ENCODE results near the gene RPL28. TPM values are rescaled to one million over a fixed set of nuclear protein-coding genes. Genes with fewer than 3 reads are reported as not detected.

RPL28 gene
- total and polyA plus RNA-seq, 2 experiments from 2014 or later, result 530 to 875 TPM

DNA sequence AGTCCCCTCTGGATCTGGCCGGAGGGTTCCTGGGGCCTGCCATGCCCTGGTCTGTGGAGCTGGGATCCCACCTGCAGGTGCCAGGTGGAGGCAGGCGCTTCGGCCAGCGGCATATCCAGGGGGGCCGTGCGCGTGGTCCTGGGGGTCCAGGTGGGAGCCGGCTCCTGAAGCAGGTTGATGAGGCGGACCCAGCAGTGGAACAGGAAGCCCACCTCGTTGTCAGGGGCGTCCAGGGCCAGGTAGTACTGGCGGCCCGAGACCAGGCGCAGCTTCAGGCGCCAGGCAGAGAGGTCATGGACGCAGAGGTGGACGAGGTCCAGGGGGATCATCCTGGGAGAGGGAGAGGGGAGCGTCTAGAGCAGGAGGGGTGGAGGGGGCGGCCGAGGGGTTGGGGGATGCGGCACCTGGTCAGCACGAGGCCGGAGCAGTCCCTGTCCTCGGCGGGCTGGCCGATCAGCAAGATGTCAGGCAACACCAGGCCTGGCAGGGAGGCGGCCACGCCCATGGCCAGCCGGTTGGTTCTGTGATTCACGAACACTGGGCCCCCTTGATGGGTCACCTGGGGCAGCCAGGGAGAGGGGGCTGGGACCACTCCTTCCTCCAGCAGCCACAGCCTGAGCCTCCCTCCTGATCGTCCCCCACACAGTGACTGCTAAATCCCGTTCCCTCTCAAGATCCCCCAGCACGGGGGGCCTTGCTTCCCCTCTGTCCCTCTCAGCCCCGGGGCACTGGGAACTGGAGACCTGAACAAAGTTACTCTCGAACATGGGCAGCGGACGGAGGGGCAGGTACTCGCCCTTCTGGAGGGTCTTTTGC is 23.4 kb upstream of the RPL28 start:
- Histone ChIP-seq H3K27ac (no peak overlapping the region), H4K20me1 (ENCODE audit: insufficient read depth) (no peaks in the 10 kb centered on the region), H3K27me3 (replicated peaks; ENCODE audit: insufficient read depth) (no peaks in the 10 kb centered on the region), H3K79me2 (ENCODE audit: insufficient read depth) (no peaks in the 10 kb centered on the region), H3K36me3 (ENCODE audit: low read depth) (no peaks in the 10 kb centered on the region; the same call in 1 of the 2 replicates), H3K9ac (no peak overlapping the region), H3K4me3 (no peak overlapping the region), H3K4me2 (ENCODE audit: unreplicated experiment) (no peak overlapping the region), H2AFZ (no peak overlapping the region), H3K9me2 (ENCODE audit: insufficient read depth) (no peaks in the 10 kb centered on the region), H3K9me3 (ENCODE audit: low read depth) (no peaks in the 10 kb centered on the region), H3F3A (ENCODE audit: insufficient read depth) (peaks cover 23% of the 10 kb centered on the region), H3K4me1 (ENCODE audit: insufficient read depth) (no peaks in the 10 kb centered on the region)
- in situ Hi-C loops (cut with MboI), result no loop called here
- DNase-seq, result no peak
- TF ChIP-seq EZH2phosphoT487 (IDR thresholded peaks at IDR 0.05; ENCODE audit: insufficient read depth, low read depth), result no peak
- TF ChIP-seq EZH2 (IDR thresholded peaks at IDR 0.05; ENCODE audit: insufficient read depth, poor library complexity, severe bottlenecking), result no peak
- WGBS, 2 experiments (ENCODE audit: low coverage in 1 of 2, low lambda C conversion rate in 2 of 2, missing lambda C conversion rate in 2 of 2), result 57 to 72% methylated on average over 26 to 34 of the region's 38 CpGs

DNA sequence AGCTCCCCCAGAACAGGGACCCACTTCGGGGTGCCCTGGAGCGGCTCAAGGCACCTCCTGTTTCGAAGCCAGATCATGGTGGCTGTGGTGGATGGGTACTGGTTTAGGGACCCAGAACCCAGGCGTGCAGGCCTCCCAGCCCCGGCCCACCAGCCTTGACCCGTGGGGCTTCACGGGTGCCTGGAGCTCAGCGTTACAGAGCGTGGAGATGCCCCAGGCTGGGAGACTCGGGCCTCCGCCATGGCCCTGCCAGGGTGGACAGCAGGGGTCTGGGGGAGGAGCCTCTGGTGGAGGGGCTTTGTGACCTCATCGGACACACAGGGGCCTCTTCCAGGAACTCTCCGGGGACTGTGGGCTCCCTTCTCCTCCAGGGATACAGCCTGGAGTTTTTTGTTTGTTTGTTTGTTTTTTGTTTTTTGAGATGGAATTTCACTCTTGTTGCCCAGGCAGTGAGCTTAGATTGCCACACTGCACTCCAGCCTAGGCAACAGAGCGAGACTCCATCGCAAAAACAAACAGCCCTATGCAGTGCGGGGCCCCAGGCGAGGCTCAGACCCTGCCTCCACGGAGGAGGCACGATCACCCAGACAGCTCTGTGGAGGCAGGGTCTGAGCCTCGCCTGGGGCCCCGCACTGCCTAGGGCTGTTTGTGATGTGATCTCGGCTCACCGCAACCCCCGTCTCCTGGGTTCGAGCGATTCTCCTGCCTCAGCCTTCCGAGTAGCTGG is 22.6 kb upstream of the RPL28 start, which contains the start of gene GARIN5B:
Gene GARIN5B, minus strand, starts transcription at position 271 of the 727 bp plus-strand sequence. Its CDS starts 194 bp downstream, at position 77.
- Histone ChIP-seq H3K9me3 (ENCODE audit: low read depth) (no peaks in the 10 kb centered on the region), H3K4me1 (ENCODE audit: insufficient read depth) (no peaks in the 10 kb centered on the region), H3K36me3 (ENCODE audit: low read depth) (no peaks in the 10 kb centered on the region; the same call in 1 of the 2 replicates), H3K79me2 (ENCODE audit: insufficient read depth) (no peaks in the 10 kb centered on the region; the same call in 1 of the 2 replicates), H2AFZ (no peak within 1 kb of the TSS), H3K4me3 (no peak within 1 kb of the TSS), H3K4me2 (ENCODE audit: unreplicated experiment) (no peak within 1 kb of the TSS), H3K27me3 (replicated peaks; ENCODE audit: insufficient read depth) (no peaks in the 10 kb centered on the region), H4K20me1 (ENCODE audit: insufficient read depth) (no peaks in the 10 kb centered on the region), H3K9me2 (ENCODE audit: insufficient read depth) (no peaks in the 10 kb centered on the region), H3K9ac (no peak within 1 kb of the TSS), H3K27ac (no peak within 1 kb of the TSS), H3F3A (ENCODE audit: insufficient read depth) (peaks cover 23% of the 10 kb centered on the region)
- in situ Hi-C loops (cut with MboI), result no loop called here
- TF ChIP-seq EZH2 (IDR thresholded peaks at IDR 0.05; ENCODE audit: insufficient read depth, poor library complexity, severe bottlenecking) (no peak), EZH2phosphoT487 (IDR thresholded peaks at IDR 0.05; ENCODE audit: insufficient read depth, low read depth) (no peak)
- DNase-seq, result no peak
- WGBS, 2 experiments (ENCODE audit: low coverage in 1 of 2, low lambda C conversion rate in 2 of 2, missing lambda C conversion rate in 2 of 2), result 73 to 74% methylated on average over 26 to 27 of the region's 27 CpGs

DNA sequence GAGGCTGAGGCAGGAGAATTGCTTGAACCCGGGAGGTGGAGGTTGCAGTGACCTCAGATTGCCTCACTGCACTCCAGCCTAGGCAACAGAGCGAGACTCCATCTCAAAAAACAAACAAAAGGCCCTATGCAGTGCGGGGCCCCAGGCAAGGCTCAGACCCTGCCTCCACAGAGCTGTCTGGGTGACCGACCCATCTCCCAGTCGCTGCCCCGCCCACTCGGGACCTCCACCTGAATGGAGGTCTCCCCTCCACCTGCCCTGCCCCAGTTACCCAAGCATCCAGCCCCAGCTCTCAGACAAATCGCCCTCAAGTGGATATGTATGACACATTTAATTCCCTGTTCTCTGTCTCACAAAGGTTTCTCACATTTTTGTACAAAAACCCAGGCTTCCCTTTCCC is 20.5 kb upstream of the RPL28 start:
- no peaks in the 10 kb centered on the region for H3K4me1 ChIP-seq (ENCODE audit: insufficient read depth)
- H3K27me3 ChIP-seq (replicated peaks; ENCODE audit: insufficient read depth), result no peaks in the 10 kb centered on the region
- H3K9me3 ChIP-seq (ENCODE audit: low read depth), result no peaks in the 10 kb centered on the region
- no peak for DNase-seq
- H3K4me3 ChIP-seq, result no peak overlapping the region
- no peaks in the 10 kb centered on the region for H3K9me2 ChIP-seq (ENCODE audit: insufficient read depth)
- no peaks in the 10 kb centered on the region for H4K20me1 ChIP-seq (ENCODE audit: insufficient read depth)
- H3K27ac ChIP-seq, result no peak overlapping the region
- in situ Hi-C loops (cut with MboI), result no loop called here
- H3K36me3 ChIP-seq (ENCODE audit: low read depth), result no peaks in the 10 kb centered on the region; the same call in 1 of the 2 replicates
- peaks cover 23% of the 10 kb centered on the region for H3F3A ChIP-seq (ENCODE audit: insufficient read depth)
- no peak overlapping the region for H2AFZ ChIP-seq
- no peak for TF ChIP-seq EZH2 (IDR thresholded peaks at IDR 0.05; ENCODE audit: insufficient read depth, poor library complexity, severe bottlenecking)
- H3K4me2 ChIP-seq (ENCODE audit: unreplicated experiment), result no peak overlapping the region
- no peak overlapping the region for H3K9ac ChIP-seq
- H3K79me2 ChIP-seq (ENCODE audit: insufficient read depth), result peaks cover 8% of the 10 kb centered on the region
- 92% methylated on average over 8 of the region's 8 CpGs for WGBS, 2 experiments (ENCODE audit: low coverage in 1 of 2, low lambda C conversion rate in 2 of 2, missing lambda C conversion rate in 2 of 2)

DNA sequence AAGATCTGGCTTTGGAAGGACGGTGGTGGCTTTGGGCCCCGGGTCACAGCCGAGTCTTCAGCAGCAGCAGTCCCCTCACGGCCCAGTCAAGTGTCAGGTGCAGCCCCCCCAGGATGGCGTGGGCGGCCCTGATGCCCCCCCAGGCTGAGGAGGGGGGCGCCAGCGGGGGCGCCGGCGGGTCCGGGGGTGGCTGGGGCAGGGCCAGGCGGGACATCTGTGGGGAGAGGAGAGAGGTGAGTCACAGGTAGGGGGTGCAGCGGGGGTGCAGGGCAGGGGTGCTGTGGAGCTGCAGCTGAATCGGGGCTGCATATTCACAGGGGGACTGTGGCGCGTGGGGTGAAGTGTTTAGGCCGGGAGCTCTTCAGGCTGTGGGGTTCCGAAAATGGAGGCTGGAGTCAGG is 19.8 kb upstream of the RPL28 start:
- no peaks in the 10 kb centered on the region; the same call in 1 of the 2 replicates for H3K36me3 ChIP-seq (ENCODE audit: low read depth)
- H3K4me3 ChIP-seq, result no peak overlapping the region
- H3K9ac ChIP-seq, result no peak overlapping the region
- in situ Hi-C loops (cut with MboI), result no loop called here
- H3F3A ChIP-seq (ENCODE audit: insufficient read depth), result peaks cover 27% of the 10 kb centered on the region
- DNase-seq, result no peak
- no peaks in the 10 kb centered on the region for H3K9me2 ChIP-seq (ENCODE audit: insufficient read depth)
- TF ChIP-seq EZH2phosphoT487 (IDR thresholded peaks at IDR 0.05; ENCODE audit: insufficient read depth, low read depth) (no peak), EZH2 (IDR thresholded peaks at IDR 0.05; ENCODE audit: insufficient read depth, poor library complexity, severe bottlenecking) (no peak)
- H2AFZ ChIP-seq, result no peak overlapping the region
- H3K4me2 ChIP-seq (ENCODE audit: unreplicated experiment), result no peak overlapping the region
- H3K4me1 ChIP-seq (ENCODE audit: insufficient read depth), result peaks cover 5% of the 10 kb centered on the region
- peaks cover 8% of the 10 kb centered on the region for H3K79me2 ChIP-seq (ENCODE audit: insufficient read depth)
- 66 to 94% methylated on average over 4 to 19 of the region's 19 CpGs for WGBS, 2 experiments (ENCODE audit: low coverage in 1 of 2, low lambda C conversion rate in 2 of 2, missing lambda C conversion rate in 2 of 2)
- H3K27me3 ChIP-seq (replicated peaks; ENCODE audit: insufficient read depth), result no peaks in the 10 kb centered on the region
- H4K20me1 ChIP-seq (ENCODE audit: insufficient read depth), result no peaks in the 10 kb centered on the region
- no peaks in the 10 kb centered on the region for H3K9me3 ChIP-seq (ENCODE audit: low read depth)
- H3K27ac ChIP-seq, result no peak overlapping the region
